ENCODE measurements around the gene GSS. TPM values are rescaled to one million over a fixed set of nuclear protein-coding genes. Genes with fewer than 3 reads are reported as not detected.

GSS gene
- total RNA-seq, 1 donor from 2014 or later: 17.2 TPM

GRCh38 chr20:34999021-34999451, 43.4 kb upstream of the GSS start:
- Histone ChIP-seq H3K27me3 (ENCODE audit: low read depth) (no peaks in the 10 kb centered on the region), H3K9me3 (replicated peaks) (no peaks in the 10 kb centered on the region), H3K4me1 (peaks cover 36% of the 10 kb centered on the region), H3K36me3 (peaks cover 100% of the 10 kb centered on the region), H3K4me3 (no peak overlapping the region), H3K27ac (replicated peaks) (peak overlapping the region; percentile 58)
- DNase-seq: no peak
- no peak for TF ChIP-seq CTCF (IDR thresholded peaks at IDR 0.05; ENCODE audit: borderline replicate concordance)
- intact Hi-C loops (cut with micrococcal nuclease): no loop called here

- peaks cover 41% of the 10 kb centered on the region for H3K4me1 ChIP-seq
- H3K9me3 ChIP-seq (replicated peaks): no peaks in the 10 kb centered on the region
- intact Hi-C loops (cut with micrococcal nuclease): no loop called here
- H3K4me3 ChIP-seq: no peak overlapping the region
- peaks cover 100% of the 10 kb centered on the region for H3K36me3 ChIP-seq
- DNase-seq: no peak
- H3K27ac ChIP-seq (replicated peaks): peak overlapping the region; percentile 58
- no peaks in the 10 kb centered on the region for H3K27me3 ChIP-seq (ENCODE audit: low read depth)
- no peak for TF ChIP-seq CTCF (IDR thresholded peaks at IDR 0.05; ENCODE audit: borderline replicate concordance)
Measured at GRCh38 chr20:34998331-34998950, 42.8 kb upstream of the GSS start.

GRCh38 chr20:34997774-34998173, 42.2 kb upstream of the GSS start:
- peaks cover 47% of the 10 kb centered on the region for H3K4me1 ChIP-seq
- intact Hi-C loops (cut with micrococcal nuclease): no loop called here
- TF ChIP-seq CTCF (IDR thresholded peaks at IDR 0.05; ENCODE audit: borderline replicate concordance): no peak
- peaks cover 100% of the 10 kb centered on the region for H3K36me3 ChIP-seq
- no peaks in the 10 kb centered on the region for H3K9me3 ChIP-seq (replicated peaks)
- no peak overlapping the region for H3K4me3 ChIP-seq
- H3K27me3 ChIP-seq (ENCODE audit: low read depth): no peaks in the 10 kb centered on the region
- H3K27ac ChIP-seq (replicated peaks): peak overlapping the region; percentile 58
- DNase-seq: no peak

- intact Hi-C loops (cut with micrococcal nuclease): no loop called here
- no peak for TF ChIP-seq CTCF (IDR thresholded peaks at IDR 0.05; ENCODE audit: borderline replicate concordance)
- Histone ChIP-seq H3K27ac (replicated peaks) (peak overlapping the region; percentile 58), H3K27me3 (ENCODE audit: low read depth) (no peaks in the 10 kb centered on the region), H3K4me3 (no peak overlapping the region), H3K4me1 (peaks cover 51% of the 10 kb centered on the region), H3K36me3 (peaks cover 99% of the 10 kb centered on the region), H3K9me3 (replicated peaks) (no peaks in the 10 kb centered on the region)
- no peak for DNase-seq
Measured at GRCh38 chr20:34997131-34997561, 41.5 kb upstream of the GSS start.

- peak overlapping the region; percentile 58 for H3K27ac ChIP-seq (replicated peaks)
- intact Hi-C loops (cut with micrococcal nuclease): no loop called here
- no peak for DNase-seq
- H3K36me3 ChIP-seq: peaks cover 97% of the 10 kb centered on the region
- H3K9me3 ChIP-seq (replicated peaks): no peaks in the 10 kb centered on the region
- no peaks in the 10 kb centered on the region for H3K27me3 ChIP-seq (ENCODE audit: low read depth)
- H3K4me3 ChIP-seq: no peak overlapping the region
- peaks cover 56% of the 10 kb centered on the region for H3K4me1 ChIP-seq
- TF ChIP-seq CTCF (IDR thresholded peaks at IDR 0.05; ENCODE audit: borderline replicate concordance): no peak
Measured at GRCh38 chr20:34996243-34997028, 40.8 kb upstream of the GSS start.
